Panc1 (cell line): ENCODE measurements around the gene NCOA4. TPM values are rescaled to one million over a fixed set of nuclear protein-coding genes. Genes with fewer than 3 reads are reported as not detected.

ENCODE experiments used
- ATAC-seq: fragments of 200-7000 bp; cut with Tn5 transposase; 2 replicates; pipeline ENCODE4 v1.9.1; 2020; ENCODE audit warnings: mild to moderate bottlenecking, moderate library complexity
- BruUV-seq: library from RNA; stranded (reverse); fragments of 400-500 nt; replicated peaks from 2 replicates; lab custom pipeline; 2021; lab: Mats Ljungman, UMichigan
- CTCF ChIA-PET: fragments of 300-600 bp; sonication (Branson Sonifier 250); formaldehyde crosslinking; loops from one replicate; lab custom pipeline; 2022; ENCODE audit warnings: antibody characterized with exemption; lab: Charles Lee
- POLR2A ChIA-PET: fragments of 300-600 bp; sonication (Branson Sonifier 250); formaldehyde crosslinking; loops from one replicate; lab custom pipeline; 2022; ENCODE audit warnings: antibody characterized with exemption; lab: Charles Lee
- DNase-seq: peaks from one replicate; pipeline ENCODE4 v3.0.0-alpha.2; 2010; ENCODE audit warnings: low read depth, low spot score
- H3K27ac ChIP-seq: 2 replicates; pipeline ENCODE4 v1.5.1; 2011; ENCODE audit warnings: mild to moderate bottlenecking, low read length, inconsistent platforms
- H3K27me3 ChIP-seq: fragments of 200-500 bp; sonication (Bioruptor generic); 2 replicates; pipeline ENCODE4 v1.6.0; 2014; ENCODE audit warnings: low read length, inconsistent platforms; ENCODE audit not compliant: control insufficient read depth, insufficient read depth
- H3K36me3 ChIP-seq: fragments of 200-500 bp; sonication (Bioruptor generic); 2 replicates; pipeline ENCODE4 v1.5.1; 2014; ENCODE audit warnings: inconsistent platforms, mild to moderate bottlenecking, low read length, moderate library complexity; ENCODE audit not compliant: control insufficient read depth, insufficient read depth
- H3K4me1 ChIP-seq: 2 replicates; pipeline ENCODE4 v1.5.1; 2011; ENCODE audit warnings: inconsistent platforms, mild to moderate bottlenecking, low read length, moderate library complexity; ENCODE audit not compliant: control insufficient read depth, insufficient read depth
- H3K4me3 ChIP-seq, 2 experiments: 2 replicates each; pipeline ENCODE4 v1.5.1; 2011 to 2012; ENCODE audit warnings: low read depth in 2 of 2, low read length in 2 of 2, mild to moderate bottlenecking in 2 of 2, inconsistent platforms in 1 of 2, moderate library complexity in 1 of 2
- H3K9me3 ChIP-seq: fragments of 200-500 bp; sonication (Bioruptor generic); 2 replicates; pipeline ENCODE4 v1.5.1; 2014; ENCODE audit warnings: low read depth, mild to moderate bottlenecking, inconsistent platforms, low read length, moderate library complexity; ENCODE audit not compliant: control insufficient read depth, insufficient read depth
- POLR2AphosphoS5 ChIP-seq: IDR thresholded peaks from 2 replicates; pipeline ENCODE4 v1.6.1; 2012; ENCODE audit warnings: mild to moderate bottlenecking, low read depth, low read length, moderate library complexity
- SIN3A ChIP-seq: IDR thresholded peaks from 2 replicates; pipeline ENCODE4 v1.6.1; 2012; ENCODE audit warnings: low read depth, mild to moderate bottlenecking, low read length, moderate library complexity, borderline replicate concordance; ENCODE audit not compliant: insufficient read depth
- TCF7L2 ChIP-seq: IDR thresholded peaks from 2 replicates; pipeline ENCODE4 v1.6.1; 2011; ENCODE audit warnings: mild to moderate bottlenecking, low read depth, low read length, inconsistent platforms
- in situ Hi-C: cut with HindIII; loops from 2 replicates; pipeline ENCODE4 v1.10.0; 2016; ENCODE audit warnings: low sequenced_read_pairs, low pct_unique_long_range_greater_than_20kb
- intact Hi-C: fragments of 100-400 bp; cut with micrococcal nuclease; formaldehyde crosslinking; loops from one replicate; pipeline ENCODE4 v1.10.0; 2022; ENCODE audit not compliant: unreplicated experiment
- total RNA-seq: library from RNA; stranded (reverse); gene quantifications from one replicate; pipeline ENCODE4 v1.2.1, GENCODE V29; 2021; ENCODE audit not compliant: unreplicated experiment
- TF ChIP-seq, protein P1 (sequence below), 2 experiments: IDR thresholded peaks; 2 replicates each; pipeline ENCODE4 v1.6.1; 2011 to 2012; ENCODE audit warnings: low read depth in 2 of 2, control low read depth in 1 of 2, low read length in 1 of 2, mild to moderate bottlenecking in 1 of 2, moderate library complexity in 1 of 2; ENCODE audit not compliant: insufficient read depth in 1 of 2
- TF ChIP-seq, protein P2 (sequence below): fragments of 450-650 bp; IDR thresholded peaks from 2 replicates; pipeline ENCODE4 v1.5.1; 2017; ENCODE audit warnings: mild to moderate bottlenecking

NCOA4 gene
- total RNA-seq, 1 experiment from 2014 or later: 119 TPM

DNA sequence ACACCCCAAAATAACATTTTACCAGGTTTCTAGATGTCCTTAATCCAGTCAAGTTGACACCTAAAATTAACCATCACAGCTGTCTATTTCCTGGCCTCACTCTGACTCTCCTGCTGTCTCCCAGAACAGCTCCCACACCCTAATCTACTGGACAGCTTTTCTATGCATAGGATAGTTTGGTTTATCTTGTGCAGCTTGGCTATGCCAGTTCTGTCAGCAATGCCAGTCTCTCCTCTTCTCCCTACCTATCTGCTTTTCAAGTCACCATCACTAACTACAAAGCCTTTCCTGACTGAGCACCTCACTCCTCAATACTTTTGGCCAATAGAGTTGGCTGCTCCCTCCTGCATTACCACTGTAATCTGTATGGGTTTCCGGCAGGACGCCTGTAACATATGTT lies 5.0 kb downstream of the NCOA4 start:
- no TSS peak for BruUV-seq
- Histone ChIP-seq H3K27me3 (no peaks in the 10 kb centered on the region), H3K4me3 (no peak overlapping the region), H3K9me3 (no peaks in the 10 kb centered on the region), H3K4me1 (peaks cover 68% of the 10 kb centered on the region), H3K27ac (no peak overlapping the region), H3K36me3 (no peaks in the 10 kb centered on the region)
- POLR2A ChIA-PET: no interaction called here
- TF ChIP-seq POLR2AphosphoS5 (no peak), TCF7L2 (no peak), SIN3A (no peak)
- TF ChIP-seq, protein P1, sequence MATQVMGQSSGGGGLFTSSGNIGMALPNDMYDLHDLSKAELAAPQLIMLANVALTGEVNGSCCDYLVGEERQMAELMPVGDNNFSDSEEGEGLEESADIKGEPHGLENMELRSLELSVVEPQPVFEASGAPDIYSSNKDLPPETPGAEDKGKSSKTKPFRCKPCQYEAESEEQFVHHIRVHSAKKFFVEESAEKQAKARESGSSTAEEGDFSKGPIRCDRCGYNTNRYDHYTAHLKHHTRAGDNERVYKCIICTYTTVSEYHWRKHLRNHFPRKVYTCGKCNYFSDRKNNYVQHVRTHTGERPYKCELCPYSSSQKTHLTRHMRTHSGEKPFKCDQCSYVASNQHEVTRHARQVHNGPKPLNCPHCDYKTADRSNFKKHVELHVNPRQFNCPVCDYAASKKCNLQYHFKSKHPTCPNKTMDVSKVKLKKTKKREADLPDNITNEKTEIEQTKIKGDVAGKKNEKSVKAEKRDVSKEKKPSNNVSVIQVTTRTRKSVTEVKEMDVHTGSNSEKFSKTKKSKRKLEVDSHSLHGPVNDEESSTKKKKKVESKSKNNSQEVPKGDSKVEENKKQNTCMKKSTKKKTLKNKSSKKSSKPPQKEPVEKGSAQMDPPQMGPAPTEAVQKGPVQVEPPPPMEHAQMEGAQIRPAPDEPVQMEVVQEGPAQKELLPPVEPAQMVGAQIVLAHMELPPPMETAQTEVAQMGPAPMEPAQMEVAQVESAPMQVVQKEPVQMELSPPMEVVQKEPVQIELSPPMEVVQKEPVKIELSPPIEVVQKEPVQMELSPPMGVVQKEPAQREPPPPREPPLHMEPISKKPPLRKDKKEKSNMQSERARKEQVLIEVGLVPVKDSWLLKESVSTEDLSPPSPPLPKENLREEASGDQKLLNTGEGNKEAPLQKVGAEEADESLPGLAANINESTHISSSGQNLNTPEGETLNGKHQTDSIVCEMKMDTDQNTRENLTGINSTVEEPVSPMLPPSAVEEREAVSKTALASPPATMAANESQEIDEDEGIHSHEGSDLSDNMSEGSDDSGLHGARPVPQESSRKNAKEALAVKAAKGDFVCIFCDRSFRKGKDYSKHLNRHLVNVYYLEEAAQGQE (IDR thresholded peaks at IDR 0.05; ENCODE audit: insufficient read depth in 1 of 2, low read depth in 2 of 2, low read length in 1 of 2): no peak
- TF ChIP-seq, protein P2, sequence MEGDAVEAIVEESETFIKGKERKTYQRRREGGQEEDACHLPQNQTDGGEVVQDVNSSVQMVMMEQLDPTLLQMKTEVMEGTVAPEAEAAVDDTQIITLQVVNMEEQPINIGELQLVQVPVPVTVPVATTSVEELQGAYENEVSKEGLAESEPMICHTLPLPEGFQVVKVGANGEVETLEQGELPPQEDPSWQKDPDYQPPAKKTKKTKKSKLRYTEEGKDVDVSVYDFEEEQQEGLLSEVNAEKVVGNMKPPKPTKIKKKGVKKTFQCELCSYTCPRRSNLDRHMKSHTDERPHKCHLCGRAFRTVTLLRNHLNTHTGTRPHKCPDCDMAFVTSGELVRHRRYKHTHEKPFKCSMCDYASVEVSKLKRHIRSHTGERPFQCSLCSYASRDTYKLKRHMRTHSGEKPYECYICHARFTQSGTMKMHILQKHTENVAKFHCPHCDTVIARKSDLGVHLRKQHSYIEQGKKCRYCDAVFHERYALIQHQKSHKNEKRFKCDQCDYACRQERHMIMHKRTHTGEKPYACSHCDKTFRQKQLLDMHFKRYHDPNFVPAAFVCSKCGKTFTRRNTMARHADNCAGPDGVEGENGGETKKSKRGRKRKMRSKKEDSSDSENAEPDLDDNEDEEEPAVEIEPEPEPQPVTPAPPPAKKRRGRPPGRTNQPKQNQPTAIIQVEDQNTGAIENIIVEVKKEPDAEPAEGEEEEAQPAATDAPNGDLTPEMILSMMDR: no peak
- intact Hi-C loops: no loop called here
- ATAC-seq (no peak), DNase-seq (no peak)
- CTCF ChIA-PET: no interaction called here
- in situ Hi-C loops: no loop called here

DNA sequence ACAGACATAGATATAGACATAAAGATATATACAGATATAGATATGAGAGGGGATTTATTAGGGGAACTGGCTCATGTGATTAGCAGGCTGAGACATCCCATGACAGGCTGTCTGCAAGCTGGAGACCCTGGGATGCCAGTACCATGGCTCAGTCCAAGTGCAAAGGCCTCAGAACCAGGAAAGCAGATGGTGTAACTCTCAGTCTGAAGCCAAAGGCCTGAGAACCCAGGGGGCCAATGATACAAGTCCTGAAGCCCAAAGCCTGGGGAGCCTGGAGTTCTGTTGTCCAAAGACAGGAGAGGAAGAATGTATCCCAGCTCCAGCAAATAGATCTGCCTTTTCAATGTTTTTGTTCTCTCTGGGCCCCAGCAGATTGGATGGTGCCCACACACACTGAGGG lies 5.5 kb downstream of the NCOA4 start:
- intact Hi-C loops (no loop called here), in situ Hi-C loops (no loop called here)

More for the DNA sequence above, 5.5 kb downstream of the NCOA4 start:
- ChIA-PET CTCF (no interaction called here), POLR2A (no interaction called here)
- TF ChIP-seq POLR2AphosphoS5 (no peak), TCF7L2 (no peak)
- TF ChIP-seq, protein P1 (IDR thresholded peaks at IDR 0.05; ENCODE audit: insufficient read depth in 1 of 2, low read depth in 2 of 2, low read length in 1 of 2): no peak
- TF ChIP-seq, protein P2: no peak
- Histone ChIP-seq H3K4me1 (peaks cover 72% of the 10 kb centered on the region), H3K27ac (peak overlapping the region; percentile 60; the same call in 1 of the 2 replicates), H3K4me3 (no peak overlapping the region), H3K9me3 (no peaks in the 10 kb centered on the region), H3K36me3 (no peaks in the 10 kb centered on the region), H3K27me3 (no peaks in the 10 kb centered on the region)
- DNase-seq (no peak), ATAC-seq (no peak)
- BruUV-seq: no TSS peak
